Measurements from ENCODE around the gene PLPPR3.

DNA sequence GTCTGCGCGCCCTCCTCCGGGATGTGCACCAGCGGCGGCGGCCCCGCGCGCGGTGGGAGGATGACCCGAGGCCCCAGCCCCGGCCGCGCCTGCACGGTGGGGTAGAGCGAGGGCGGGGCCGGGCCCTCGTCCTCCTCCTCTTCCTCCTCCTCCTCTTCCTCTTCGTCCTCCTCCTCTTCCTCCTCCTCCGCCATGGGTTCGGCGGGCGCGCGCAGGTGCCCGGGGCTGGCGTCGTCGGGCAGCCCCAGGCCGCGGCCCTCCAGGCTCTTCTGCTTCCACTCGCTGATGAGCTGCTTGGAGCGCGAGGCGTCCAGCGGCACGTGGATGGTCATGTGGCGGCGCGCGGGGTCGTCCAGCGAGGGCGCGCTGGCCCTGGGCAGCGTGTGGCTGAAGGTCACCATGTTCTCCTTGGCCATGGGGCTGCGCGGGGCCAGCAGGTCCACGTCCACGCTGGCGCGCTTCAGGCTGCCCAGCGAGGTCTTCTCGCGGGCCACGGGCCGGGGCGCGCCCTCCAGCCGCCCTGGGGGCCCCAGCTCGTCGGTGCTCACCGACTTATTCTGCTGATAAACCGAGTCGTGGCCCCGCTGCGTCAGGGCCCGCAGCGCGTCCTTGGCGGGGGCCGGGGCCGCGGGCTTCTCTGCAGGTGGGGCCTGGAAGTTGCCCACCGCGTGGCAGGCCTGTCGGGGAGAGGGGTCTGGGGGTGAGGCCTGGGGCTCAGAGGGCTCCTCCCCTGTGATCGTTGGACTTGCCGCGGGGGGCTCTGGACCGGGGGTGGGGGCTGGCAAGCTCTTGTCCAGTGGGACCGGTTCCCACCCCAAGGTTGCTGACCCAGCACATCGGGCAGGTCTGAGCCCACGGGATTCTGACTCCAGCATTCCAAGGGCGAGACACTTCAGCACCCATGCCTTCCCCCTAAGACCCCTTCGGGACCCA lies 8.3 kb downstream of the PLPPR3 start:
- TF ChIP-seq, protein P1, sequence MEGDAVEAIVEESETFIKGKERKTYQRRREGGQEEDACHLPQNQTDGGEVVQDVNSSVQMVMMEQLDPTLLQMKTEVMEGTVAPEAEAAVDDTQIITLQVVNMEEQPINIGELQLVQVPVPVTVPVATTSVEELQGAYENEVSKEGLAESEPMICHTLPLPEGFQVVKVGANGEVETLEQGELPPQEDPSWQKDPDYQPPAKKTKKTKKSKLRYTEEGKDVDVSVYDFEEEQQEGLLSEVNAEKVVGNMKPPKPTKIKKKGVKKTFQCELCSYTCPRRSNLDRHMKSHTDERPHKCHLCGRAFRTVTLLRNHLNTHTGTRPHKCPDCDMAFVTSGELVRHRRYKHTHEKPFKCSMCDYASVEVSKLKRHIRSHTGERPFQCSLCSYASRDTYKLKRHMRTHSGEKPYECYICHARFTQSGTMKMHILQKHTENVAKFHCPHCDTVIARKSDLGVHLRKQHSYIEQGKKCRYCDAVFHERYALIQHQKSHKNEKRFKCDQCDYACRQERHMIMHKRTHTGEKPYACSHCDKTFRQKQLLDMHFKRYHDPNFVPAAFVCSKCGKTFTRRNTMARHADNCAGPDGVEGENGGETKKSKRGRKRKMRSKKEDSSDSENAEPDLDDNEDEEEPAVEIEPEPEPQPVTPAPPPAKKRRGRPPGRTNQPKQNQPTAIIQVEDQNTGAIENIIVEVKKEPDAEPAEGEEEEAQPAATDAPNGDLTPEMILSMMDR (IDR thresholded peaks at IDR 0.05; ENCODE audit: low read depth, low read length) = no peak
- TF ChIP-seq, protein P2, sequence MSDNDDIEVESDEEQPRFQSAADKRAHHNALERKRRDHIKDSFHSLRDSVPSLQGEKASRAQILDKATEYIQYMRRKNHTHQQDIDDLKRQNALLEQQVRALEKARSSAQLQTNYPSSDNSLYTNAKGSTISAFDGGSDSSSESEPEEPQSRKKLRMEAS (IDR thresholded peaks at IDR 0.05; ENCODE audit: low read depth, low read length) = no peak
